GM12878 (cell line): ENCODE results near the gene NELL1.

Experiments used
- BCL11A ChIP-seq: IDR thresholded peaks from 2 replicates; pipeline ENCODE4 v1.6.1; 2011; ENCODE audit warnings: low read depth, low read length
- ZBTB11 ChIP-seq: fragments of 450-650 bp; formaldehyde crosslinking; IDR thresholded peaks from 2 replicates; pipeline ENCODE4 v1.5.0; 2022; ENCODE audit warnings: mild to moderate bottlenecking, missing genetic modification characterization

GRCh38 chr11:21481255-21481654, 811.9 kb downstream of the NELL1 start:
- TF ChIP-seq ZBTB11 (CRISPR knock-in tag) (no peak), BCL11A (no peak)
